DMS 273 (cell line): ENCODE measurements around the gene FRMD4A.
A peak's percentile ranks its signal among the peaks of the same experiment; 100 is the strongest.

ENCODE experiments used
- DNase-seq: peaks from one replicate; lab custom pipeline; 2025; ENCODE audit not compliant: unreplicated experiment; lab: John Stamatoyannopoulos, UW

Gene FRMD4A

DNA sequence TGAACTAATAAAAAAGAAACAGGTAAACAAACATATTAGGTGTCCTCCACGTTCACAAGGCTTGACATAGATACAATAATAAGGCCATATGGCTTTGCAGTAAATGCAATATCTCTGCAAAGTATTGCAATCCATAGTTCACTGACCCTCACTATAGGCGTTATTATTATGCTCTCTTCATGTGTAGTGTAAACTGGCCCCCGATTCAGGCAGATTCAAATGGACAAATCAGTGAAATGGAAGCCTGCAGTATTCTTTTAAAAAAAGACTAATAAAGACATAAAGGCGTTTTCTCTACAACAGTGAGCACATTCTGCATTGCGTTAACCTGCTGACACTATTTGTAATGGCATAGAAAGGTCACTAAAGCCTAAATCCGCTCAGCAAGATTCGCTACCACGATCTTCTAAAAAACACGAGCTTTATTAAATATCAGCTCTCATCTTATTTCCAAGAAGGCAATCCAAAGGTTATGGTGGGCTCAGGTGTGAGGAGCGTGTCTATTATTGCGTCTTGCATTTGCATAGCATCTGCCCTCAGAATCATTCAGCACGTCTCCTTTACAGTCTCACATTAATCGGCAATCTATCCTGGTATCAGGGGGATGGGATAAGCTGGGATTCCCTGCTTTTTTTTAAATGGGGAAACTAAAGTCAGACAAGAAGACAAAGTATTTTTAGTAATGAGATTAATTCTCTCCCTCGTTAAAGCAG is 36.2 kb downstream of the FRMD4A start:
- DNase-seq: no peak

DNA sequence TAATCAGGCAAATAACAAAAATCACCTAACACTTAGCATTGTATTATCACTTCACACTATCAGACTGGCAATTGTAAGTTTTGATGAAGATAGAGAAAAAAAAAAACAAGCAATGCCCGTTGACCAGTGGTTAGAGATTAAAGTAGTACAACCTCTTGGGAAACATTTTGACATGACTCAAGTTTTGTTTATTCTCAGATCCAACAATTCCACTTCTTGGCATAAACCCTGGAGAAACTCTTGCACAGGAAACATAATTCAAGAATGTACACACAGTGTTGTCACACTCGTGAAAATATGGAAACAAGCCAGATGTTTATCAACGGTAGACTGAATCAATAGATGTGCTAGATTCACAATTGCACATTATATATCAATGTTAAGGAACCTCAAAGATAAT is 37.2 kb downstream of the FRMD4A start:
- DNase-seq: no peak

DNA sequence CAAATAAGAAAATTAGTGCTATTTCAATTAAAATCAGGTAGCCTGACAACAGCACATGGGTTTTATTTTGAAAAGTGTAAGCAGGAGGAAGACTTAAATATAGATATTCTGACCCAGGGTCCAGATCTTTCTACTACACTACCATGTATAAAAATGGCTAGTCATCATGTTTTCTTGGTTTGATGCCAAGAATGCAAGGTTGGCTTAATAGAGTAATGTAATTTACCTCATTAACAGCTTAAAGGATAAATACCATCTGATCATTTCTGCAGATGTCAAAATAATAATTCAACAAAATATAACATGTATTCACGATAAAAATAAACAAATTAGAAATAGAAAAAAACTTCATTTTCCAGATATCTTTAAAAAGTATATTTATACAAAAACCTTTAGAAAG is 39.4 kb downstream of the FRMD4A start:
- DNase-seq: peak; percentile 10

DNA sequence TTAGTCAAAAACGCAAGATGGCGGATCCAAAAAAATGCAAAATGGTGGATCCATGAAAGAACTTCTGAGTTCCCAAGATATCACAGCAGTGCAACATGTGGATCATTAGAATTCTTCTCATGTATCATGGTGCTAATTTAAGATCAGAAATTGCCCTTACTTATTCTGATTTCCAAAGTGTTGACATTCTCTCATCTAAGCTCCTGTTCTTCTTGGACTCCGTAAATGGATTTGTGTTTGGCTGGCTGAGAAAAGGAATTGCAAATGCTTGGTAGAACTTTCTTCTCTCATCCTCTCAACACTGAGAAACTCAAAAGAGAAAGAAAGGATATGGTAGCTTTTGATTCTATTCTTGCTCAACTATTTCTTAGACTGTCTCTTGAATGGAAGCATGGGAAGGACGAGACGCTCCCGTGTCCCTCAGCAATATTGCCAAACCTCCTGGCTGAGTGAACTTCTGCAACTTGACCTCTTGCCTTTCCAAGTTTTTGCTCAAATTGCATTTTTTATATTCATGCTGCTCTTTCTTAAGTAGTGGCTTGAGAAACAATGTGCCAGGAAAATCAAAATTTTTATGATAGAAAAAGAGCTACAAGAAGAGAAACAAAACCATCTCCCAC is 44.7 kb downstream of the FRMD4A start:
- no peak for DNase-seq

DNA sequence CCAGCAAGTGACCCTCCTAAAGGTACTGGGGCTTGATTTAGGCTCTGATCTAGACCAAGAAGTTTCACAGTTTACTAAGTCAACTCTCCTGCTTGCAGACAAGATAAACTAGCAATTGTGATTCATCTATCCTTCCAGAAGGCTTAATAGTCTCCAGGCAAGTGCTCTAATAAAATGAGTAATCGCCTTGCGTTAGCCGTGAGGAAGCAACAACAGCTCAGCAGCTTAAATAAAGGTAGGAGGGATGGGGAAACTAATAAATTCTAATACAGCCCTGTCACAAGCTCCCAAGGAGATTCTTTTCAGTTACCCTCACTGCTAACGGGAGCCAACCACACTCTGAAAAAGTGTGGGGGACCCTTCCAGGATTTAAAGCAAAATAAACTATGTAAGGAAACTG is 48.4 kb downstream of the FRMD4A start:
- DNase-seq: no peak

DNA sequence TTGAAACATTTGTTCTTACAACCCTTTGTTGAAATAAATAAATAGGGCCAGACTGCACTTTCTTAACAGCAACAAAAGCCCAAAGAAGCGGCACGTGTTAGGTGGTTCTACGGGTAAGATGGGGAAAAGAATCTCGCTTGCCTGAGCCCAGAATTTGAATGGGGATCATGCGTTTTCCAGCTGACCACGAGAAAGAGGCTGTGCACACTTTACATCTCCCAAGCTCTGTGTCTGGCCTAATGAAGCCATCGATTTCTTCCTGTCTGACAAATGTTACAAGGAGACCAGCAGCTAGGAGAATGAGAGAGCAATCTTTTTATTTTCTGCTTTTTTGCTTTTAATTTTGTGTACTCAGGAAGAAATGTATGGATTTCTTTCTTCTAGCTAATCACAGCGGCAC is 52.2 kb downstream of the FRMD4A start:
- no peak for DNase-seq

DNA sequence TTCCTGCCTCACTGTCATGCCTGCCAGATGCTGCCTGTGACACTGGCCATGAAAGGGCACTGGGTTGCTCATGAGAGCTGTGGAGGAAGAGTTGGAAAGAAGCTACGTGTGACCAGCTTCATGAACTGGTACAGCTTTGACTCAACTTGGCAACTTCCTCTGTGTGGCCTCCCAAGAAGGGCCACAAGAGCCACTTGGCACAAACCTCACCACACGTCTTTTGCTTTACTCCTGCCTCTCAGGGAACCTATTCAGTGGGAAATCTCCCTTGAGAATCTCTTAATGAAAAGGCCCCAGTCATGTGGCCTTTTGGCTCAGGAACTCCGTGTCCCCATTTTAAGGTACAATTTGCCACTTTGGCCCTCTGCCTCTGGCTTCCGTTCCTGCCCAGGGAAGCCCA is 54.5 kb downstream of the FRMD4A start:
- DNase-seq: no peak

DNA sequence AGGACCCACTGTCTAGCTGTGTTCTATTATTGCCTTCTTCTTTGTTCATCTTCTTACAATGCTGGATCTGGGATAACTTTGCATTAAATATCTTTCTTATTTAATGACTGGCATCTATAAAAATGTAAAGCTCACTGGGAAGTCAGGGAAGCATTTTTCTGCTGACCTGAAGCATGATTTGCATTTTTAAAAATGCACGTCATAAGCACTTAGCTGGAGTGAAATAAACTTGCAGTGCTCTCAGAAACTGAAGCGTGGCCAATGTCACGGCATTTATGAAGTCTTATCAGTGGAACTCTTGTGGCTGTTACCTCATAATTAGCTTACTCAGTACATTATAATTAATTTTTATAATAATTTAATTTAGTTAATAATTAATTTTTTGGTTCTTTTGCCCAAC is 59.1 kb downstream of the FRMD4A start:
- DNase-seq: no peak

DNA sequence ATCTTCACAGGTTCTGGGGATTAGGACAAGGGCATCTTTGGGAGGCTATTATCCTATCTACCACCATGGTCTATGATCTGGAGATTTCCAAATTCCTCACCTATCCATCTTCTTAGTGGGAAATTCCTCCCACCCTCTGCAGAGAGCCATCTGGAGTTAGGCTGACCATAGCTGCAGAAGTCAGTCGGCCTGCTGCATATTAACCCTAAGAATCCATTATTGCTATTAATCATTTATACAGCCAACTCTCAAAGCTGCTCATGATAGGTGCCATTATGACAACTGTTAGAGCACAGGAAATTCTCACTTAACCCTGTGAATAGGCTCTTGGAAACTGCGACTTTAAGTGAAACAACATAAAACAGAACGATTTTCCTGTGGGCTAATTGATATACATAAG is 60.4 kb downstream of the FRMD4A start:
- DNase-seq: no peak

DNA sequence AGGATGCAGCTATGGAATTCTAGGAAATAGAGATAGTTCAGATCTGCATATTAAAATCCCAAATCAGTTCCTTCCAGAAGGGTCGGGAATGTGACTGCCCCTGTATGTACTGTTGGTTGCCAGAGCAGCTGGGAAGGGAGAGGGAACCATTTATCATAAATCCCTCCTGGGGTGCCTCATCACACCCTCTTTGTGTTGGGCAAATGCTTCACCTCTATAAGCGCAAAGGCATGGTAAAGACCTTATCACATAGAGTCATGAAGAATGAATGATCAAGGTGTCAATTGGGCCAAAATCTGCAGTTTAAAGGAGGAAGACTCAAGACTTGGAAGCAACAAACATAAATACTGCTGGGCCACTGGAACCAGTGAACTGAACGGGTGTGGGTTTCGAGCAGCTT is 65.0 kb downstream of the FRMD4A start:
- DNase-seq: no peak

DNA sequence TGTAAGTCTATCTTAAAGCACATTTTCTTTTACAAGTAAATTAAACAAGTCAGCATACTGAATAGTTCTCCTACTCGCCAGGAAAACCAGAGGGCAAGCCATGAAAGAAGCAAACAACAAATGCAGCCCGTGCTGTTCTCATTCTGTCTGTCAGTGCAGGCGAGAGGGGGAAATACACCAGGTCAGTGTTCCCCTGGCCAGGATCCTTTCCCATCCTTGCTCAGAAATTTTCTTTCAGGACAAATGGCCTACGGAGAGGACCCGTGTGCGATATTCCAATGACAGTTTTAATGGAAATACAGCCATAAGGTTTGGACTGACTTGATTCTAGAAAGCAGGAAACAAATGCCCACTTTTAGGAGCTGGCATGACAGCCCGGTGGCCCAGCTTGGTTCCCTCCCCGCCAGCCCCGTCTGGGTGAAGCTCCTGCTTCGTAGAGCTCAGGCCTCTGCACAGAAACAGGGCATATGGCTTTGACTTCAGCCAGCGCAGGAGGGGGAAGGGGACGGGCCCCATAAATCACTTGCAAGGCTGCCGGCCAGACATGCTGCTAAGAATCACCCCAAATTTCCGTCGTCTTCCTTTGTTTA is 67.8 kb downstream of the FRMD4A start:
- DNase-seq: no peak

DNA sequence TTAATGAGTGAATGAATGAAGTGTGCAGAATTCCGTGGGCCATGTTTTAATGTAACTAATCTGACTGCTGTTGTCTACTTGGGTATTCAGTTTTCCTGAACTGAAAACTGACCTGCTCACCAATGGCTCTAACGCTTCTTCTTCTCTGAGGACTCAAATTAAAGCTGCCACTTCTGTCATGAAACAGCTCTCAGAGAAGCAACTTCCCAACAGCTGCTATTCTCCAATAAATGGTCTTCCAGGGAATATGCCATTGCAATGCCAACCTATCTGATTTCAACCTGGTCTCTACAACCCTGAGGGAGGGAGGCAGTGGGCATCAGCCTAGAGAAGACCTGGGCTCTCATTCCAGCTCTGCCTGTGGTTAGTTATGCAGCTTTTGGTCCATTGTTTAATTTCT is 69.4 kb downstream of the FRMD4A start:
- no peak for DNase-seq

DNA sequence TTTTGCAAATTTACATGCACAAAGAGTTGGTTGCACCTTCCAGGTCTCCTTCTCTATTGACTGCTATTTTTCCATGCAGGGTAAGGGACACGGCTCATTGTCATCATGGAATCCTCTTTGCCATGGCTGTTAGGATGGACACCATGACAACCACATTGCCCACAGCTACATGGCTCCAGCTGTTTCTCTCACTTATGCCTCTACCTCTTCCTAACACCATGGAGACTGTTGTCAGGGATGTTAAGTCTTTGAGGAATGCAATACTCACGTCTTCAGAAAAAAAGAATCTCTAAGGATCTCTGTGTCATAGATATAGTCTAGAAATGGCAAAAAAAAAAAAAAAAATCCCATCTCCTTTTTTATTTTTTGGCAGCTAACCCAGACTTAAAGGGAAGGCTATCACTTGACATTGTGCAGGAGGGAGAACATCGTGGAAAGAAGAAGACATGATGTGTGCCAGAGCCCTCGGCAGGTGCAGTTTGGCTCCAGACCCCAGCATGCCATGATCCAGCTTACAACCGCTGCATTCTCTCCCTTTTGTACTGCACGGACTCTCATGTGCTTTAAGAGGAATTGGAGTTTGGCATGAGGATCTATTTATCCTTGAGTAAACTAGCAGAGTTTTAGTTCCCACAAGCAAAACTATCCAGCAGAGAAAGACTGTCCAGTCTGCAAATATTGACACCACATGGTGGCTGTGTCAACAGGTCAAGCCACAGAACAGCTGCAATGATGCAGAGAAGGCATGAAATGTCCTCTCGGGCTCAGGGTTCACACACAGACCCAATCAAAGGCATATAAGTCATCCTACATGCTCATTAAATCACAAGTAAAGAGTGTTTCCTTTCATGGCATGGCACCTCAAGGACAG is 70.8 kb downstream of the FRMD4A start:
- DNase-seq: no peak

DNA sequence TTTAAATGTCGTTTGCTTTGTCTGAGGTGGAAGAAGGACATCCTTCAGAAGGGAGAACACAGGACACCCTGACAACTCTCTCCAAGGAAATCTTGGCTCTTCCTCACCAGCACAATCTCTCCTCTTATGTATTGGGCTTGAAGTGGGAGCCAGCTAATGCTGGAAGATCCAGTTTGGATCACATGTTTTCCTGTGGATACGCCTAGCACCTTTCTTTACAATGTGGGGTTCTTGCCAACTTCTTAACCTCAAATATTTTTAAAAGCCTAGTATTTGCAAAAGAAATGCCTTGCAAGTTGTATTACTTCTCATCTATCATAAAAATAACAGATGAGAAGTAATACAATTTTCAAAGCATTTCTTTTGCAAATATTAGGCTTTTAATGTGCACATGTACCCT is 76.4 kb downstream of the FRMD4A start:
- no peak for DNase-seq

DNA sequence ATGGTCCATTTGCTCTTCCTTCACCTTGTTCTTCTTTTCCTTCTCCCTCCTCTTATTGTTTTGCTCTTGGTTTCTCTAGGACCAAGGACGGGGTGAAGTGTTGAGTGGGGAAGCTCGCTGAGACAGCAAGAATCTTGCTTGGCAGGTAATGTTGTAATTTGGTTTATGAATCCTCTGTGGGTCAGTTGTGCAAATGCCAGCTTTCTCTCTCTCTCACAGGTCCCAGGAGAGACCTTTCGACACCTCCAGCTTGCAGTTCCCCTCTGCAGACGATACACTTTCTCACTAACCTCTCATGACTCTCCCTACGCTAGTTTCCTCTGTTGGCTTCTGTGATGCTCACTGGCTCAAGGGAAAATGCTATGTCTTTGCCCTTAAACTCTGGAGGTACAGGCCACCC is 77.0 kb downstream of the FRMD4A start:
- no peak for DNase-seq

DNA sequence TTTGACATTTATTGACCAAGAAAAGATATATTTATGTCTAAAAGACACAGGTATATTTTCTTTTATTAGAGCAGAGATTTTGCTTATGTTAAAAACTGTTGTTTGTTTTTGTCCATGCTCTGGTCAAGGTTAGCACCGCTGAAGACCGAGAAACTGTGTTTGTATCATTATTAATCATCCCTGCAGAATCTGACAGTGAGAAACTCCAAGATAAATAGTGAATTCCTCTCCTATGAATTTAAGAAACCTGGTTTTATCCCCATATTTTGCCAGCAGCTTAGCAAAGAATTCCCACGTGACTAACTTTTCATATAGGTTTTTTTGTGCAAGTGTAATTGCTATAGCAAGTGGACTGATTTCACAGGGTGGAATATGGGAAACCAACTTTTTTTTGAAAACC is 77.6 kb downstream of the FRMD4A start:
- DNase-seq: no peak

DNA sequence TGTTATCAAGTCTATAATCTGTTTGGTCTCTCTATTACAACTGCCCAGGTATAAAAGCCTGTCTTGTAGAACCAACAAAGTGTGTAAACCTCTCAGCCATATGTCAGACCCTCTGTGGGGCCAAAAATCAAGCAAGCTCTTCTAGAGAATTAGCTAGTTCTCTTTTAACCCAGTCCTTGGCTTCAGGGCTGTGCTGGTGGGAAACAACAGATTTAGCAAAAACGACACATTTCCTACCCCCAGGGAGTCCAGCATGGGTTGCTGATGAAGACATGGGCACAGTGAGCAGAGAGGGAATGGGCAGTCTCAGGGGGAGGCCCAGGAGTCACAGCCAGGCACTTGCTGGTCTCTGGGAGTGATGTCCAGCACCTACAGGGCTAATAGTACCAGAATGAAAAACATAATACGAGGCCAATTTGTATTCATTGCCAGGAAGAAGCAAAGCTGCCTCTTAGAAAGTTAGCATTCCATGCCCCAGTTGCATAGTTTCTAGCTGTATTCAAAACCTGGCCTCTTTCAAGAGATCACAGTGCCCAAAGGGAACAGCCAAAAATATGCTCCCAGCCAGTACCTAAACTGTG is 80.1 kb downstream of the FRMD4A start:
- DNase-seq: no peak

DNA sequence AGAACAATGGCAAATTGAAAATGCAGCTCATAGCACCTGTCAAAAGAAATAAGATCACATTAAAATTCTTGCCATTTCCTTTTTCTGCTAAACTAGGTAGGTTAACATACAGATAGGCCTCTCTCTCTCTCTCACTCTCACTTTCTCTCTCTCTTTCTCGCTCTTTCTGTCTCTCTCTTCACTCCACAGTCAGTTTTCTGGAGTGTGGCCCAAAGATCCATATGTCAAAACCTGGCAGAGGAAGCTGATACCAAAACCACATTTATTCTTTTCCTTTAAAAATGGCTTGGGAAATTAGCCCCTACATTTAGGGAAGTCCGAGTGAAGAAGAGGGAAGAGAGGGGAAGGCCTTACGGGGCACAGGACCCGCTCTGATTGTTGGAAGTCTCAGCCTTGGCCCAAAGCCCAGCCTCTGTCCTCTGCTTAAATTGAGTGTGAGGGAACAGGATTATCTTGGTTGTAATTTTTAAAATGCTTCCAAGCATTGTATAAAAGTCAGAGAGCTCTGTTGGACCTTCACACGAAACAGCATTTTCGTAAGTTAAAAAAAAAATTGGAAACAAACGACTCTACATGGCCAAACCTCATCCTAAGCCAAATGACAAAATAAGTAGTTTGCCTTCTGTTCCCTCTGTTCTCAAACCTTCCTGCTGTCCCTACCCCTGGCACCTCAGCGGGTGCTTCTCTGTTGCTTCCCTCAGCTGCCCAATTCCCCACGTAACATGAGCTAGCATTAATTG is 83.2 kb downstream of the FRMD4A start:
- peak; percentile 44 for DNase-seq

DNA sequence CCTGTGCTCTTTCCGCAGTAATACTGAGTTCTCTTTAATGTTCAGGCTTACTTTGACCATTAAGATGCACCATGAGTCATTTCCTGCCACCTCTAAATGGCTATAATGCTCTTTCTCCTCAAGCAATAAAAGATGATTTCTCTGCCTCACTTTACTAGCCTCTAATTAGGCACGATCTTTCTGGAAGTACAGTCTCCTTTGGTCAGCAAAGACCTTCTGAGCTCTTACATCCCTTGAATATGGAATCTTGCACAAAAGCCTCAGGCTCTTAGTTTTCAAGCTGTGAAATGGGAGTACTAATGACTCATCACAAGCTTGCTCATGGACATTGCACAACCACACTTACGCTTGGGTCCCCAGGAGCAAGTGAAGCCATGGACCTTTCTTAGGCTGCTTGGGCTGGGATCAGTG is 85.9 kb downstream of the FRMD4A start:
- DNase-seq: no peak

DNA sequence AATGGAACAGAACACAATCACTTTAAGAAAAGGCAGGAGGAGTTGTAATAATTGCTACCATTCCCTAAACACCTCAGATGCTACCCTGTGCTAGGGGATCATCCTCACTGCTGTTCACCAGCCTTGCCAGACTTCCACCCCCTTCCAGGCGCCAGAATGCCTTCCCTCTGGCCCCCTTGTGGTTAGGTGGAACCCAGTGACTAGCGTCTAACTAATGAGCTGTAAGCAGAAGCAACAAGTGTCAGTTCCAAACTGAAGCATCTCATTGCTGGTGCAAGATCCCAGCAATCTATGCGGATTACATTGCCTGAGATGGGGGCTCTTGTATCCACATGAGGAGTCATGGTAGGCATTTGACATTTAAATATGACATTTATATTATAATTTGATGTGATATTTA is 86.6 kb downstream of the FRMD4A start:
- DNase-seq: peak; percentile 72

DNA sequence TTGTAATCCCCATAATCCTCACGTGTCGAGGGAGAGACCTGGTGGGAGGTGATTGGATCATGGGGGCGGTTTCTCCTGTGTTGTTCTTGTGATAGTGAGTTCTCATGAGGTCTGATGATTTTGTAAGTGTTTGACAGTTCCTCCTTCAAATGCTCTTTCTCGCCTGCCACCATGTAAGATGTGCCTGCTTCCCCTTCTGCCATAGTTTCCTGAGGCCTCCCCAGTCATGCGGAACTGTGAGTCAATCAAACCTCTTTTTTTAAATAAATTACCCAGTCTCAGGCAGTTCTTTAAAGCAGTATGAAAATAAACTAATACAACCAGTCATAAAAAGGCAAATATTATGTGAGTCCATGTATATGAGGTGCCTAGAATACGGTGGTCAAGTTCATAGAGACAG is 87.5 kb downstream of the FRMD4A start:
- no peak for DNase-seq
